Occipital lobe (tissue), 3 donors: ENCODE measurements around the gene INHBC. TPM values are rescaled to one million over a fixed set of nuclear protein-coding genes. Genes with fewer than 3 reads are reported as not detected.
"Not testable (repeated sequence)": the region's sequence is repeated elsewhere in the genome, so short reads cannot be mapped to it uniquely, and the experiment has no call there.

Experiments
- DNase-seq: peaks from one replicate; lab custom pipeline; 2025; lab: John Stamatoyannopoulos, UW
- small RNA-seq: library from RNA; depleted of rRNA; stranded (forward); fragments of <200 nt; gene quantifications from one replicate; pipeline ENCODE3, GENCODE V24; 2014
- total RNA-seq: library from RNA; depleted of rRNA; stranded (reverse); fragments of >200 nt; gene quantifications from one replicate; pipeline ENCODE4 v1.2.3, GENCODE V29; 2014

Gene INHBC
- total RNA-seq, 1 donor from 2014 or later: not detected

DNA sequence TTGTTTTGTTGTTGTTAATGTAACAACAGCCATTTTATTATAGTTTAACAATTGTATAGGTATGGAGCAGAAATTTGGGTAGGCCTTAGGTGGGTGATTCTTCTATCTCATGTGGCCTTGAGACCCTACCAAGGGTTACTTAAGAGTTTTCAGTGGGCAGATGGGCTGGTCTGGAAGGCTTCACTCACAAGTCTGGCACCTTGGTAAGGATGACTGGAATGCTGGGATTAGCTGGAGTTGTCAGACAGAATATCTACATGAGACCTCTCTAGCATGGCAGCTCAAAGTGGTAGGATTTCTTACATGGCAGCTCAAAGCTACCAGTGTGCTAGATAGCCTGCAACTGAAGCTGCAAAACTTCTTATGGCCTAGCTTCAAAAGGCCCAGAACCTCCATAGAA is 51.1 kb downstream of the INHBC start:
- DNase-seq: no peak

DNA sequence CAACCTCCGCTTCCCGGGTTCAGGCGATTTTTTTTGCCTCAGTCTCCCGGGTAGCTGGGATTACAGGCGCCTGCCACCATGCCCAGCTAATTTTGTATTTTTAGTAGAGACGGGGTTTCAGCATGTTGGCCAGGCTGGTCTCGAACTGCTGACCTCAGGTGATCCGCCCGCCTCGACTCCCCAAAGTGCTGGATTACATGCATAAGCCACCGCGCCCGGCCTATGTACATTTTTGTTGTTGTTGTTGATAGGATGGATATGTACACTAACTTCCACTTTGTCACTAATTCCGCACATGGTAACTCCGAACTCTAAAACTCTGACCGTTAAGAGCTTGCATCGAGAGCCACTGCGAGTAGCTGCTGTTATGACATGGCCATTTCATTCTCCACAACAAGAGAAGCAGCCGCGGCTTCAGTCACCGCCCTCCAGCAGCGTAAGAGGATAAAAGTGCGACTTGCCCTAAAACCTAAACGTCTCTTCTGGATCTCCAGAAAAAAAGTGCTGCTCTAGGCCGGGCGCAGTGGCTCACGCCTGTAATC is 52.5 kb downstream of the INHBC start:
- no peak for DNase-seq

DNA sequence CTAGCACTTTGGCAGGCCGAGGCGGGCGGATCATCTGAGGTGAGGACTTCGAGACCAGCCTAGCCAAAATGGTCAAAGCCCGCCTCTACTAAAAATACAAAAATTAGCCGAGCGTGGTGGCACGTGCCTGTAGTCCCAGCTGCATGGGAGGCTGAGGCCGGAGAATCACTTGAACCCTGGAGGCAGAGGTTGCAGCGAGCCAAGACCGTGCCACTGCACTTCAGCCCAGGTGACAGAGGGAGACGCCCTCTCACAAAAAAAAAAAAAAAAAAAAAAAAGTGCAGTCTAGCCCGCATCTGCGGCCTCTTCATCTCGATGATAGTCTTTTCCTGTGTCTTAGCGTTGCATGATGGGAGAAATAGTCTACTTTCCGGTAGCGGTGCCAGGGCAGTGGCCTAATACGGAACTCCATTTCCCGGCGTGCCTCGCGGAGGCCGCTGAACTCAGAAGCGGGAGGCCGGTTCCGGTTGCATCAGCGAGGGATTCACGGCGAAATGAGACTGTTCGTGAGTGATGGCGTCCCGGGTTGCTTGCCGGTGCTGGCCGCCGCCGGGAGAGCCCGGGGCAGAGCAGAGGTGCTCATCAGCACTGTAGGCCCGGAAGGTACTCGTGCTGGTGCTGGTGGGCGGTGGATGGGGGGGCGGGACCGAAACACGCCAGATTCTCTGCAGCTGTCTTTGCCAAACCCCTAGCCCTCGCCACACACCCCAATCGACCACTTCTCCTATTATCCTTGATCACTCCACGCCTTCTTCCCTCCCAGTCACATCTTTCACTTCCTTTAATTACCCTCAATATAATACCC is 53.2 kb downstream of the INHBC start, which contains the start of gene MARS1:
Gene MARS1, plus strand, starts transcription at position 472 of the 805 bp plus-strand sequence. Its CDS starts 23 bp downstream, at position 495.
- DNase-seq: peak; percentile 92

DNA sequence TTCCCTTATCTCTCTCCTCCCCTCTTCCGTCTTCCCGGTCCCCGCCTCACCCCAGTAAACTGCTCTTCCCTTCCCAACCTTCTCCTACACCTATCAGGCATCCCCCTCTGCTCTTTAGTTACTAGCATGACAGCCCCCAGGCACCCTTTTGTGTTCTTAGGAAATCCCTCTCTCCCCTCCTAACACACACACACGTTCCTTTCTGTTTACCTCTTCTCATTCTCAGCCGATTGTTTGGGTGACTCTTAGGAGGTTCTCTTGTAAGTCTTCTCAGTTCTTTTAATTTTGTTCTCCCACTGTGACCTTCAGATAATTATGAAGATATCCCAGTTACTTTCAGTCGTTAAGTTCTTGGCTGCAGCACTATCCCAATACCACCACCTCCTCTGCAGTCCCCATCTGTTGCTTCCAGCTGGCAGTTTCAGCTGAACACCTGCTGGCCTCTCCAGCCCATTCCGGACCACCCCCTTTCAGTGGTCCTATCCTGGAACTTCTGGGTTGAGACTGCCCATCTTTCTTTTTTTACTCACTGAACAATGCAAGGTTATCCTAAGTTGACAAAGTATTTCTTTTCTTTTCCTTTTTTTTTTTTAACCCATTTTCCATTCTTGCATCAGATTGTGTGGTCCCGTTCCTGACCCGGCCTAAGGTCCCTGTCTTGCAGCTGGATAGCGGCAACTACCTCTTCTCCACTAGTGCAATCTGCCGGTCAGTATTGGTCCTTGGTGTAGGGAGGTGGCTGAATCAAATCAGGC is 54.0 kb downstream of the INHBC start:
- DNase-seq: no peak

DNA sequence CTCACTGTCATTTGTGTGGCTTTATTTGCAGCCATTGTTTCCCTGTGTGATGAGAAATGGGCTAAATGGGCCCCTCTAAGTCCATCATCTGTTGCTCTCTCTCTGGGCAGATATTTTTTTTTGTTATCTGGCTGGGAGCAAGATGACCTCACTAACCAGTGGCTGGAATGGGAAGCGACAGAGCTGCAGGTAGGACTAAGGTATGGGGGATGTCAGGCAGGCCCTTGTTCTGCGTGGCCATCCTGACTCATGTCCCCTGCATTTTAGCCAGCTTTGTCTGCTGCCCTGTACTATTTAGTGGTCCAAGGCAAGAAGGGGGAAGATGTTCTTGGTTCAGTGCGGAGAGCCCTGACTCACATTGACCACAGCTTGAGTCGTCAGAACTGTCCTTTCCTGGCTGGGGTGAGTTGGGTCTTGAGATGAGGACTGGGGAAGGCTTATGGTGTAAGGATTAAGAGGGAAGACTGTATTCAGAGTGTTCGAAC is 54.6 kb downstream of the INHBC start:
- no peak for DNase-seq

DNA sequence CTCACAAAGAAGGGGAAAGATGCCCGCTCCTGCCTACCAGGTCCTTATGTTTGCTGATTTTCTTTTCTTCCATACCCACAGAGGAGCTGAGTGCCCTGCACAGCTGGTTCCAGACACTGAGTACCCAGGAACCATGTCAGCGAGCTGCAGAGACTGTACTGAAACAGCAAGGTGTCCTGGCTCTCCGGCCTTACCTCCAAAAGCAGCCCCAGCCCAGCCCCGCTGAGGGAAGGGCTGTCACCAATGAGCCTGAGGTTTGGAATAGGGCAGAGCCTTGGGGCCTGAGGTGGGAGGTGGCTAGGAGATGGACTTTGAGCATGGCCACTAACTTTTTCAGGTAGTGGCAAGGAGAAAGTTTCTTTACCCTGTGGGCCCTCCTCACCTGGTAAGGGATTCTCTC is 55.5 kb downstream of the INHBC start:
- no peak for DNase-seq

DNA sequence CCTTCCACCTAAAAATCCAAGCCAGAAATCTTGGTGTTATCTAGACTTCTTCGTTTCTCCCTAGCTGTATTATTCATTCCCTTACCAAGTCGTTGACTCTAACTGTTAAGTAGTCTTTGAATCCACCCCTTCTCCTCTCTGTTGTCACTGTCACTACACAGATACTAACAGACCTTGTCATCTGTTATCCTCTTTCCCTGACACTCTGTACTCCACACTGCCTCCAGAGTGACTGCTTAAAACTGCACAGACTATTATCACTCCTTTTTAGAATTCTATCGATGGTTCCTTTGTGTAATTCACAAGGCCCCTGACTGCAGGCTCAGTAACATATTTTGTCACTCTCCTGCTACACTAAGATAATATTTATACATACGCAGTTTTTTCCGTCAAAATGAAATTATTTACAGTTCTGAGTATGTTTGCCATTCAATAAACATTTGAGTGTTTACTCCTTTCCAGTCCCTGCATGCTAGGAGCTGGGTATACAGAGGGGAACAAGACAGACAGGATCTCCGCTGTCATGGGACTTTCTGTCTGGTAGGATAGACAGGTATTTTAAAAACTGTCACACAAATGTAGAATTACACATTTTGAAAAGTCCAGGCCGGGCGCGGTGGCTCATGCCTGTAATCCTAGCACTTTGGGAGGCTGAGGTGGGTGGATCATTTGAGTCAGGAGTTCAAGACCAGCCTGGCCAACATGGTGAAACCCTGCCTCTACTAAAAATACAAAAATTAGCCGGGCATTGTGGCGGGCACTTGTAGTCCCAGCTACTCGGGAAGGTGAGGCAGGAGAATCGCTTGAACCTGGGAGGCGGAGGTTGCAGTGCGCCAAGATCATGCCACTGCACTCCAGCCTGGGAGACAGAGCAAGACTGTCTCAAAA is 57.1 kb downstream of the INHBC start:
- DNase-seq: no peak

DNA sequence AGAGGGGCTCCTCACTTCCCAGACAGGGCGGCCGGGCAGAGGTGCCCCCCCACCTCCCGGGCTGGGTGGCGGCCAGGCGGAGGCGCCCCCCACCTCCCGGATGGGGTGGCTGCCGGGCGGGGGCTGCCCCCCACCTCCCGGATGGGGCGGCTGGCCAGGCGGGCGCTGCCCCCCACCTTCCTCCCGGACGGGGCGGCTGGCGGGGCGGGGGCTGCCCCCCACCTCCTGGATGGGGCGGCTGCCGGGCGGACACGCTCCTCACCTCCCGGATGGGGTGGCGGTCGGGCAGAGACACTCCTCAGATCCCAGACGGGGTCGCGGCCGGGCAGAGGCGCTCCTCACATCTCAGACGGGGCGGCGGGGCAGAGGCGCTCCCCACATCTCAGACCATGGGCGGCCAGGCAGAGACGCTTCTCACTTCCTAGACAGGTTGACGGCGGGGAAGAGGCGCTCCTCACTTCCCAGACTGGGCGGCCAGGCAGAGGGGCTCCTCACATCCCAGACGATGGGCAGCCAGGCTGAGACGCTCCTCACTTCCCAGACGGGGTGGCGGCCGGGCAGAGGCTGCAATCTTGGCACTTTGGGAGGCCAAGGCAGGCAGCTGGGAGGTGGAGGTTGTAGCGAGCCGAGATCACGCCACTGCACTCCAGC is 60.6 kb downstream of the INHBC start:
- DNase-seq: not testable (repeated sequence)

DNA sequence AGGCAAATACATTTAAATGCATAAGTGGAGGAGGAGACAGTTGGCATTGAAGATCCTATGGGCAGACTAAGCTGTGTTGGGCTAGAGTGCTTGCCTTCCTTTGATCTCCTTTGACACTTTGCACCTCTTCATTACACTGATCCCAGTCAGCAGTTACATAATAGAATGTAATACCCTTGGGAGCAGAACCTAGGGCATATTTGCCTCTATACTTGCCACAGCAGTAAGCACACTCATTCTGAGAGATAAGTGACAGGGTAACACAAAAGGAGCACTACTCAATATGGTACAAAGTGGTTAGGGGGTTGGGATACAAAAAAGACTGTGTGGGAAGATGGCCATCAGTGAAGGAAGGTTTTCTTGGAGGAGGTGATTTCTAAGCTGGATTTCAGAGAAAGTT is 62.2 kb downstream of the INHBC start:
- no peak for DNase-seq

DNA sequence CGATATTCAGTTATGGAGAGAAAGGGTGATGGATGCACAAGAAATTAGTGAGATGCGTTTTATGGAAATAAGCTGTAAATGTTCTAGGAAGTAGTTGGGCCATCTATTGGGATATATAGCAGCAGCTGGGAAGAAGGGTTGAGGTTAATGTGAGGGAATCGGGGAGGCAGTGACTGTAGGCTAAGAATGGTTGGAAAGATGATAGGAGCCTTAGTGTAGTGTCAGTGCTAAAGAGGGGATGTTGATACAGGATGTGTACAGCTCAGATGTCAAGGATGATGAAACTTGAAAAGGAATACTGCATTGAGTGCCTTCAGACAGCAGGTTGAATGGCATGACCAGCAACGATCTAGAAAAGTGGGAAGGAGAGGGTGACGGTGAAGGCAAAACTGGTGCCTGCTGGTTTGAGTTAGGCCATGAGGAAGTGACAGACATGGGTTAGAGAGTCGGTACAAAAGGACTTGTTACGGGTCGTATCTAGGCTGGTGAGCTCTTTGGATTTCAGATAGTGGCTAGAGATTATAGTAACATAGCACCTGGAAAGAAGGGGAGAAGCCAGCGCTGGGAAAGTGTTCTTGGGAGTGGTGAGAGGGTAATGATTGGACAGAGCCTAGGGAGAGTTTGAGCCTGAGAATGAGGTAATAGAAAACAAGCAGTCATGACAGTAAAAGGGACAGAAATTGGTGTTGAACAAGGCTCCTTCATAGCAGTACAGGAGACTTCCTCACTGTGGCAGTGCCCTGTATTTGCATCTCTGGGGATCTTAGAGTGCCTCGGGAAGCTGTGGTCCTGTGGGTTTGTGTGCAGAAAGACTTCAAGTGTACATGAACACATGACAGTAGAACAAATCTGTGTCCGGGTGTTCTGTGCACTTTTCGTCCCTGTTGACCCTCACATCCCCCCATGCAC is 62.9 kb downstream of the INHBC start:
- no peak for DNase-seq

DNA sequence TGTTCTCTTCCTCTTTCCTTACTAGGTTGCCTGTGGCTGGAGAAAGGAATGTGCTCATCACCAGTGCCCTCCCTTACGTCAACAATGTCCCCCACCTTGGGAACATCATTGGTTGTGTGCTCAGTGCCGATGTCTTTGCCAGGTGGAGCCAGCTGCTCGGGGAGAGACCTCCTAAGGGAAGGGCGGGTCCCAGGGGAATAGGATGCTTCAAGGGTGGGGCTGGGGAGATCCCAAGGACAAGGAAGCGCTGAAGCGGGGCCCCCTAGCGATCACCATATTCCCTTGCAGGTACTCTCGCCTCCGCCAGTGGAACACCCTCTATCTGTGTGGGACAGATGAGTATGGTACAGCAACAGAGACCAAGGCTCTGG is 63.5 kb downstream of the INHBC start:
- no peak for DNase-seq

DNA sequence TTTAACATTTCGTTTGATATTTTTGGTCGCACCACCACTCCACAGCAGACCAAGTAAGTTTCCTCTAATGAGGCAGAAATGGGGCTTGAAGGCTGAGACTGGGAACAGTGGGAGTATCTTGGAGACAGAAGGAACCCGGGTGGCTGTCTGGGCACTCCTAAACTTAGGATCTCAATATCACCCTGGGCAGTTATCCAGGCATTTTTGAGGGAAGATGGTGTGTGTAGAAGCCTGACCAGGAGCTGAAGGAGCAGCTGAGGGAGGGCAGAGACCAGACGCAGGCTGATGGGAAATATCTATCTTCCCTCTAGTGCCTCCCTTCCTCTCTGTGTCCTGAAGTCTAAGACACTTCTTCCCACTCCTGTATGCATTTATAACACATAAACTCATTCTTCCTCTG is 64.0 kb downstream of the INHBC start:
- DNase-seq: no peak

DNA sequence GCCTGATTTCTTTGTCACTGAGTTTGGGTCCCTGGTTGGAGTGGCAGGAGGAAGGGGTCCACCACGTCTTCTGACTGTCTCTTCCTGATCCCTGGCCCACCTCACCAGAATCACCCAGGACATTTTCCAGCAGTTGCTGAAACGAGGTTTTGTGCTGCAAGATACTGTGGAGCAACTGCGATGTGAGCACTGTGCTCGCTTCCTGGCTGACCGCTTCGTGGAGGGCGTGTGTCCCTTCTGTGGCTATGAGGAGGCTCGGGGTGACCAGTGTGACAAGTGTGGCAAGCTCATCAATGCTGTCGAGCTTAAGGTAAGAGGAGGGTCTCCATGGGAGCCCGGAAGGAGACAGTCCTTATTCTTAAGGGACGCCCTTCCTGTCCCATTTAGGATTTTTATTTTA is 65.6 kb downstream of the INHBC start:
- DNase-seq: no peak

Small RNA genes lying within 50 kb of the gene (small RNA-seq; reads per million reads assigned to genes)
- not detected for gene RNU6-879P

Other genes with a start within 250 kb of the INHBC start
- 0.78 TPM for gene NXPH4, start 218.0 kb upstream of the INHBC start, total RNA-seq
- 36.2 TPM for gene SHMT2, start 205.1 kb upstream of the INHBC start, total RNA-seq
- 0.94 TPM for gene STAC3, start 183.6 kb upstream of the INHBC start, total RNA-seq
- 21.7 TPM for gene R3HDM2, start 3.7 kb upstream of the INHBC start, total RNA-seq
- not detected for gene INHBE, start 20.5 kb downstream of the INHBC start, total RNA-seq
- 0.16 TPM for gene GLI1, start 25.0 kb downstream of the INHBC start, total RNA-seq
- 0.94 TPM for gene ARHGAP9, start 45.1 kb downstream of the INHBC start, total RNA-seq
- 65.2 TPM for gene MARS1, start 53.3 kb downstream of the INHBC start, total RNA-seq
- 5.3 TPM for gene DDIT3, start 85.7 kb downstream of the INHBC start, total RNA-seq
- gene MBD6, start 88.0 kb downstream of the INHBC start, total RNA-seq: 2.0 TPM
- gene DCTN2, start 112.4 kb downstream of the INHBC start, total RNA-seq: 103 TPM
- gene KIF5A, start 115.3 kb downstream of the INHBC start, total RNA-seq: 50.2 TPM
- 13.6 TPM for gene PIP4K2C, start 156.4 kb downstream of the INHBC start, total RNA-seq
- gene DTX3, start 170.0 kb downstream of the INHBC start, total RNA-seq: 44.5 TPM
- 49.4 TPM for gene ARHGEF25, start 176.7 kb downstream of the INHBC start, total RNA-seq
- 45.2 TPM for gene B4GALNT1, start 198.4 kb downstream of the INHBC start, total RNA-seq